PC-9 (cell line): Measurements from ENCODE around the gene PLEKHG2.

Experiments used
- EZH2 ChIP-seq: fragments of 200-600 bp; sonication (generic); IDR thresholded peaks from 2 replicates; pipeline ENCODE4 v1.8.0; 2017; ENCODE audit warnings: antibody characterized with exemption, low read depth
- TF ChIP-seq, protein P1 (sequence below): fragments of 200-600 bp; sonication (generic); conservative IDR thresholded peaks from 2 replicates; pipeline ENCODE4 v1.6.1; 2017; ENCODE audit warnings: mixed run types, antibody characterized with exemption, mild to moderate bottlenecking, moderate library complexity

DNA sequence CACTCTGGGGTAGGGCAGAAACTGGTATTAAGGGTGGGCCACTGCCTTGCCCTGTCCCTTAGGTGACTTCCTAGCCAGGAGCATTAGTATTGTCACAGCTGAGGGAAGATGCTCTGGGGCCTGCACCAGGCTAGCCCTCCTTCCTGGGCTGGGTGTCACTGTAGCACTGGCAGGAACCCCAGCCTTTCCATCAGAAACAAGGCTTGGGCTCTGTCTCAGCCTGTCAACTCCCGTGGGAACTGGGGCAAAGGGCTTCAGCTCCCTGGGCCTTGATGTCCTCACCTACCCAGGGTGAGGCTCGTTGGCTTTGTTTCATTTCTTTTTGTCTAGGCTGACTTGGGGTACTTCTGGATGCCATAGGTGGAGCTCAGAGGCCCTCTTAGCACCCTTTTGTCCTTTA is 39.5 kb upstream of the PLEKHG2 start:
- no peak for TF ChIP-seq EZH2
- TF ChIP-seq, protein P1, sequence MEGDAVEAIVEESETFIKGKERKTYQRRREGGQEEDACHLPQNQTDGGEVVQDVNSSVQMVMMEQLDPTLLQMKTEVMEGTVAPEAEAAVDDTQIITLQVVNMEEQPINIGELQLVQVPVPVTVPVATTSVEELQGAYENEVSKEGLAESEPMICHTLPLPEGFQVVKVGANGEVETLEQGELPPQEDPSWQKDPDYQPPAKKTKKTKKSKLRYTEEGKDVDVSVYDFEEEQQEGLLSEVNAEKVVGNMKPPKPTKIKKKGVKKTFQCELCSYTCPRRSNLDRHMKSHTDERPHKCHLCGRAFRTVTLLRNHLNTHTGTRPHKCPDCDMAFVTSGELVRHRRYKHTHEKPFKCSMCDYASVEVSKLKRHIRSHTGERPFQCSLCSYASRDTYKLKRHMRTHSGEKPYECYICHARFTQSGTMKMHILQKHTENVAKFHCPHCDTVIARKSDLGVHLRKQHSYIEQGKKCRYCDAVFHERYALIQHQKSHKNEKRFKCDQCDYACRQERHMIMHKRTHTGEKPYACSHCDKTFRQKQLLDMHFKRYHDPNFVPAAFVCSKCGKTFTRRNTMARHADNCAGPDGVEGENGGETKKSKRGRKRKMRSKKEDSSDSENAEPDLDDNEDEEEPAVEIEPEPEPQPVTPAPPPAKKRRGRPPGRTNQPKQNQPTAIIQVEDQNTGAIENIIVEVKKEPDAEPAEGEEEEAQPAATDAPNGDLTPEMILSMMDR = no peak
